Loucy (cell line): ENCODE measurements around the gene C16orf82.

Experiments used
- H2AFZ ChIP-seq: fragments of 200-600 bp; sonication (generic); 2 replicates; pipeline ENCODE4 v1.6.0; 2016; ENCODE audit warnings: antibody characterized with exemption, mild to moderate bottlenecking, low read length, moderate library complexity
- H3F3A ChIP-seq: fragments of 200-600 bp; 2 replicates; pipeline ENCODE4 v1.6.0; 2016; ENCODE audit warnings: antibody characterized with exemption, low read depth, mild to moderate bottlenecking
- H3K27me3 ChIP-seq: fragments of 200-600 bp; sonication (generic); 2 replicates; pipeline ENCODE4 v1.6.1; 2014; ENCODE audit warnings: low read length, mild to moderate bottlenecking; ENCODE audit not compliant: insufficient read depth, poor library complexity, severe bottlenecking
- H3K36me3 ChIP-seq: fragments of 200-600 bp; sonication (generic); 2 replicates; pipeline ENCODE4 v1.6.1; 2016; ENCODE audit warnings: low read length; ENCODE audit not compliant: insufficient read depth
- H3K4me1 ChIP-seq: fragments of 200-600 bp; sonication (generic); 2 replicates; pipeline ENCODE4 v1.5.1; 2014; ENCODE audit warnings: low read length, mild to moderate bottlenecking; ENCODE audit not compliant: insufficient read depth, poor library complexity, severe bottlenecking
- H3K4me2 ChIP-seq: fragments of 200-600 bp; sonication (generic); 2 replicates; pipeline ENCODE4 v1.6.0; 2014; ENCODE audit warnings: antibody characterized with exemption, low read length, low read depth, mild to moderate bottlenecking; ENCODE audit not compliant: poor library complexity, severe bottlenecking
- H3K4me3 ChIP-seq: fragments of 200-600 bp; sonication (generic); 2 replicates; pipeline ENCODE4 v1.5.1; 2014; ENCODE audit warnings: low read length, mild to moderate bottlenecking, mixed read lengths; ENCODE audit not compliant: poor library complexity, severe bottlenecking
- H3K79me2 ChIP-seq: fragments of 200-600 bp; sonication (generic); 2 replicates; pipeline ENCODE4 v1.6.1; 2014; ENCODE audit warnings: low read length; ENCODE audit not compliant: insufficient read depth
- H3K9ac ChIP-seq: fragments of 200-600 bp; sonication (generic); 2 replicates; pipeline ENCODE4 v1.6.0; 2014; ENCODE audit warnings: mild to moderate bottlenecking, low read depth, low read length, moderate library complexity; ENCODE audit not compliant: poor library complexity, severe bottlenecking
- H3K9me2 ChIP-seq: fragments of 200-600 bp; sonication (generic); replicated peaks from 2 replicates; pipeline ENCODE4 v1.6.1; 2016; ENCODE audit warnings: low read depth, low read length, mixed read lengths
- H3K9me3 ChIP-seq: fragments of 200-600 bp; sonication (generic); 2 replicates; pipeline ENCODE4 v1.6.1; 2014; ENCODE audit warnings: mild to moderate bottlenecking, antibody characterized with exemption, low read length, low read depth; ENCODE audit not compliant: insufficient read depth
- H4K20me1 ChIP-seq: fragments of 200-600 bp; sonication (generic); 2 replicates; pipeline ENCODE4 v1.6.0; 2014; ENCODE audit warnings: antibody characterized with exemption, low read length, mild to moderate bottlenecking; ENCODE audit not compliant: insufficient read depth, poor library complexity, severe bottlenecking
- EZH2phosphoT487 ChIP-seq: fragments of 200-600 bp; IDR thresholded peaks from 2 replicates; pipeline ENCODE4 v1.6.1; 2018; ENCODE audit warnings: antibody characterized with exemption, mild to moderate bottlenecking, moderate library complexity, borderline replicate concordance
- TF ChIP-seq, protein P1 (sequence below): fragments of 200-600 bp; sonication (generic); conservative IDR thresholded peaks from 2 replicates; pipeline ENCODE4 v1.5.1; 2014; ENCODE audit warnings: mild to moderate bottlenecking, antibody characterized with exemption, low read length

C16orf82 gene

DNA sequence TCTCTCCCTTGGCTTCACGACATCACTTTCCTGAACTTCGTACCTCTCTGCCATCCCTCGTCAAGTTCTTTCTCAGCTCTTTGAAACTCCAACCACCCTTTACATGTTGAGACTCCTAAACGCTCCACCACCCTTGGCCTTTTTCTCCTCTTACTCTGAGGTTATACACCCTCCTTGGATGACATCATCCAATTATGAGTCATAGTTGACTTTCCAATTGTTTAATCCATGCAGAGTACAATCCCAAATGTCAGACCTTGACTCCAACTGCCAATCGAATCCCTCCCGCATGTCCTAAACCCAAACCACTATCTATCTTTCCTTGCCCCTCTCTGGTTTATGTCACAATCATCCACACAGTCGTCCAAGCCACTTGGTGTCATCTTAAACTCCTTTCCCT, 18.4 kb upstream of the C16orf82 start:
- Histone ChIP-seq H3K4me3 (no peak overlapping the region), H4K20me1 (no peaks in the 10 kb centered on the region), H3K36me3 (no peaks in the 10 kb centered on the region), H3K79me2 (no peaks in the 10 kb centered on the region), H3K9me3 (no peaks in the 10 kb centered on the region; the same call in 1 of the 2 replicates), H2AFZ (no peak overlapping the region), H3K9ac (no peak overlapping the region), H3K4me2 (no peak overlapping the region), H3F3A (no peaks in the 10 kb centered on the region), H3K27me3 (no peaks in the 10 kb centered on the region), H3K4me1 (no peaks in the 10 kb centered on the region), H3K9me2 (no peaks in the 10 kb centered on the region)
- no peak for TF ChIP-seq EZH2phosphoT487
- TF ChIP-seq, protein P1, sequence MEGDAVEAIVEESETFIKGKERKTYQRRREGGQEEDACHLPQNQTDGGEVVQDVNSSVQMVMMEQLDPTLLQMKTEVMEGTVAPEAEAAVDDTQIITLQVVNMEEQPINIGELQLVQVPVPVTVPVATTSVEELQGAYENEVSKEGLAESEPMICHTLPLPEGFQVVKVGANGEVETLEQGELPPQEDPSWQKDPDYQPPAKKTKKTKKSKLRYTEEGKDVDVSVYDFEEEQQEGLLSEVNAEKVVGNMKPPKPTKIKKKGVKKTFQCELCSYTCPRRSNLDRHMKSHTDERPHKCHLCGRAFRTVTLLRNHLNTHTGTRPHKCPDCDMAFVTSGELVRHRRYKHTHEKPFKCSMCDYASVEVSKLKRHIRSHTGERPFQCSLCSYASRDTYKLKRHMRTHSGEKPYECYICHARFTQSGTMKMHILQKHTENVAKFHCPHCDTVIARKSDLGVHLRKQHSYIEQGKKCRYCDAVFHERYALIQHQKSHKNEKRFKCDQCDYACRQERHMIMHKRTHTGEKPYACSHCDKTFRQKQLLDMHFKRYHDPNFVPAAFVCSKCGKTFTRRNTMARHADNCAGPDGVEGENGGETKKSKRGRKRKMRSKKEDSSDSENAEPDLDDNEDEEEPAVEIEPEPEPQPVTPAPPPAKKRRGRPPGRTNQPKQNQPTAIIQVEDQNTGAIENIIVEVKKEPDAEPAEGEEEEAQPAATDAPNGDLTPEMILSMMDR: no peak

DNA sequence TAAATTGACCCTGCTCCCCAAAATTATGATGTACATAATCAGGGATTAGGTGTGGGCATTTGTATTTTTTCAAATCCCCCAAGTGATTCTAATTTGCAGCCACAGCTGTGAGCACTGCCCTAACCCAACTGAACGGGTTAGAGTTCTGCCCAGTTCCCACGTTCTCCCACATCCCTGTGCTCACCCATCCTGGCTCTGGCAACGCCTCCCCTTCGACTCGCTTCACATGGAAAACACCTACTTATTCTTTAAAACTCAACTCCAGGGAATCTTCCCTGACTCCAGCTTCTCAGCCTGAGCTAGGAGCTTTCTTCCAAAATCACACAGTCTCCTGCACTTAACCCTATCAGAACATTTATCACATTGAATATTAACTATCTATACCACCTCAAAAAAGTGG, 17.6 kb upstream of the C16orf82 start:
- no peaks in the 10 kb centered on the region; the same call in 1 of the 2 replicates for H3K9me3 ChIP-seq
- H3F3A ChIP-seq: no peaks in the 10 kb centered on the region
- no peaks in the 10 kb centered on the region for H3K27me3 ChIP-seq
- no peaks in the 10 kb centered on the region for H3K36me3 ChIP-seq
- H3K9me2 ChIP-seq: no peaks in the 10 kb centered on the region
- no peak overlapping the region for H3K4me2 ChIP-seq
- H3K4me3 ChIP-seq: no peak overlapping the region
- H3K79me2 ChIP-seq: no peaks in the 10 kb centered on the region
- no peak overlapping the region for H2AFZ ChIP-seq
- no peak overlapping the region for H3K9ac ChIP-seq
- no peaks in the 10 kb centered on the region for H4K20me1 ChIP-seq
- no peaks in the 10 kb centered on the region for H3K4me1 ChIP-seq
- no peak for TF ChIP-seq EZH2phosphoT487
- TF ChIP-seq, protein P1: no peak

DNA sequence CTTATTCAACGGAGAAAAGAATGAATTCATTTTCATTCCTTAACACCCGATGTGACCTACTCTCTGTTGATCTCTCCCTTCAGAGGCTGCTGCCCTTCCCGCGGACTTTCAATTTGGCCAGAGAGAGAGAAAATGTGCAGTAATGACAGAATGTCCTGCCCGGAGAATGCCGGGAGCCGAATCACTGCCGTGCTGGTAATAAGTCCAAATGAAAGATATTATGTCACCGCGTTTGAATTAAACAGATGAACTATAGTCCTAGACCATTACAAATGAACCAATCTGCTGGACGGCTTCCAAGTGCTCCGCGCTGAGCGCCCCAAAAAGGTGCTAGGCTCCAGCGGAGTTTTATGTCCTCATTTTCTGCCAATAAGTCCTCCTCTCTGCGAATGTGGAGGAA, 14.7 kb upstream of the C16orf82 start:
- no peaks in the 10 kb centered on the region for H4K20me1 ChIP-seq
- H3K36me3 ChIP-seq: no peaks in the 10 kb centered on the region
- H3K79me2 ChIP-seq: no peaks in the 10 kb centered on the region
- H3K4me3 ChIP-seq: no peak overlapping the region
- H3F3A ChIP-seq: no peaks in the 10 kb centered on the region
- H2AFZ ChIP-seq: no peak overlapping the region
- no peak overlapping the region for H3K9ac ChIP-seq
- no peaks in the 10 kb centered on the region for H3K27me3 ChIP-seq
- no peak overlapping the region for H3K4me2 ChIP-seq
- 0 out of 2 replicates have a peak, but pooled peaks cover 3% of the 10 kb centered on the region for H3K9me3 ChIP-seq
- H3K4me1 ChIP-seq: no peaks in the 10 kb centered on the region
- no peak for TF ChIP-seq EZH2phosphoT487
- TF ChIP-seq, protein P1: no peak
- no peaks in the 10 kb centered on the region for H3K9me2 ChIP-seq
